Islet precursor cell (in vitro differentiated cells): Measurements from ENCODE around the gene PPP6R3.
"Not testable (repeated sequence)": the region's sequence is repeated elsewhere in the genome, so short reads cannot be mapped to it uniquely, and the experiment has no call there.

Source experiments
- DNase-seq: peaks from one replicate; pipeline ENCODE4 v3.0.0-alpha.2; 2018

PPP6R3 gene

GRCh38 chr11:68621826-68622225 lies 161.3 kb downstream of the PPP6R3 start:
- DNase-seq = no peak

- not testable (repeated sequence) for DNase-seq
Observed at GRCh38 chr11:68623706-68624105, 163.2 kb downstream of the PPP6R3 start.

GRCh38 chr11:68625069-68625468 lies 164.5 kb downstream of the PPP6R3 start:
- DNase-seq = not testable (repeated sequence)

- not testable (repeated sequence) for DNase-seq
Observed at GRCh38 chr11:68626236-68626635, 165.7 kb downstream of the PPP6R3 start.

DNA sequence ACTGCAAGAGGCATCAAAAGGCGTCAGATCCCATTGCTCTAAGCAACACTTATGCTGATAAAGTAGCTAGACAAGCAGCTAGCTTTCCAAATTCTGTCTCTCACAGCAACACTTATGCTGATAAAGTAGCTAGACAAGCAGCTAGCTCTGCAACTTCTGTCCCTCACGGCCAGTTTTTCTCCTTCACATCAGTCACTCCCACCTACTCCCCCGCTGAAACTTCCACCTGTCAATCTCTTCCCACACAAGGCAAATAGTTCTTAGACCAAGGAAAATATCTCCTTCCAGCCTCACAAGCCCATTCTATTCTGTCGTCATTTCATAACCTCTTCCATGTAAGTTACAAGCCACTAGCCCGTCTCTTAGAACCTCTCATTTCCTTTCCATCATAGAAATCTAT lies 168.3 kb downstream of the PPP6R3 start:
- not testable (repeated sequence) for DNase-seq

DNA sequence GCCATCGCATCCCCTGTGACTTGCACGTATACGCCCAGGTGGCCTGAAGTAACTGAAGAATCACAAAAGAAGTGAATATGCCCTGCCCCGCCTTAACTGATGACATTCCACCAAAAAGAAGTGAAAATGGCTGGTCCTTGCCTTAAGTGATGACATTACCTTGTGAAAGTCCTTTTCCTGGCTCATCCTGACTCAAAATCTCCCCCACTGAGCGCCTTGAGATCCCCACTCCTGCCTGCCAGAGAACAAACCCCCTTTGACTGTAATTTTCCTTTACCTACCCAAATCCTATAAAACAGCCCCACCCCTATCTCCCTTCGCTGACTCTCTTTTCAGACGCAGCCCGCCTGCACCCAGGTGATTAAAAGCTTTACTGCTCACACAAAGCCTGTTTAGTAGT lies 171.8 kb downstream of the PPP6R3 start:
- not testable (repeated sequence) for DNase-seq

DNA sequence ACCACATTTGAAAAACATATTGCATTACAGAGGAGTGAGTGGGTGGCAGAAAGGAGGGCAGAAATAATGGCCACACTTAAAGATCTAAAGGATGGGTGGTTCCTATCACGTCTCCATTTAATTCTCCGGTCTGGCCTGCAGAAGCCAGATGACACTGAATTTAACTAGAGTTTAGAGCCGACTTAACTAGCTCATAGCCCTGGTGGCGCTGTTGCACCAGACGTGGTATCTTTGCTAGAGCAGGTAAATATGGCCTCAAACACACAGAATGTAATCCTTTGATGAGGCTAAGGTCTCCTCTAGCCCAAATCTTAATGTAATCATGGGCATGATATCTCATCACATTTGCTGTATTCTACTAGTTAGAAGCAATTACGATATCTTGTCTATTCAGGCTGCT lies 172.2 kb downstream of the PPP6R3 start:
- DNase-seq = peak; percentile 81

DNA sequence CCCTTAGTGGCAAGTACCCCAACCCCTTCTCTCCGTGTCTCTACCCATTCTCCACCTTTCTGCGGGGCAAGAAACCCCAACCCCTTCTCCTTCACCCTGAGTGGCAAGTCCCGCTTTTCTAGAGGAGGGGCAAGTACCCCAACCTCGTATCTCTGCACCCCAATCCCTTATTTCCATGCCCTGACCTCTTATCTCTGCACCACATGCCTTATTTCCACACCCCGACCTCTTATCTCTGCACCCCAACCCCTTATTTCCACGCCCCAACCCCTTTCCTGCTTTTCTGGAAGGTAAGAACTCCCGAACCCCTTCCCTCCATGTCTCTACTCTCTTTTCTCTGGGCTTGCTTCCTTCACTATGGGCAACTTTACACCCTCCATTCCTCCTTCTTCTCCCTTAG lies 174.1 kb downstream of the PPP6R3 start:
- not testable (repeated sequence) for DNase-seq

DNA sequence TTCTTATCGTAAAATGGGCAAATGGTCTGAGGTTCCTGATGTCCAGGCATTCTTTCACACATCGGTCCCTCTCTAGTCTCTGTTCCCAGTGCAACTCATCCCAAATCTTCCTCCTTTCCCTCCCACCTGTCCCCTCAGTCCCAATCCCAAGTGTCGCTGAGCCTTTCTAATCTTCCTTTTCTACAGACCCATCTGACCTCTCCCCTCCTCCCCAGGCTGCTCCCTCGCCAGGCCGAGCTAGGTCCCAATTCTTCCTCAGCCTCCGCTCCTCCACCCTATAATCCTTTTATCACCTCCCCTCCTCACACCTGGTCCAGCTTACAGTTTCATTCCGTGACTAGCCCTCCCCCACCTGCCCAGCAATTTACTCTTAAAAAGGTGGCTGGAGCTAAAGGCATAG lies 174.6 kb downstream of the PPP6R3 start:
- DNase-seq = not testable (repeated sequence)

- not testable (repeated sequence) for DNase-seq
Observed at GRCh38 chr11:68635883-68636282, 175.3 kb downstream of the PPP6R3 start.

GRCh38 chr11:68639322-68639721 lies 178.8 kb downstream of the PPP6R3 start:
- DNase-seq = not testable (repeated sequence)

- no peak for DNase-seq
Observed at GRCh38 chr11:68641880-68642279, 181.3 kb downstream of the PPP6R3 start.

DNA sequence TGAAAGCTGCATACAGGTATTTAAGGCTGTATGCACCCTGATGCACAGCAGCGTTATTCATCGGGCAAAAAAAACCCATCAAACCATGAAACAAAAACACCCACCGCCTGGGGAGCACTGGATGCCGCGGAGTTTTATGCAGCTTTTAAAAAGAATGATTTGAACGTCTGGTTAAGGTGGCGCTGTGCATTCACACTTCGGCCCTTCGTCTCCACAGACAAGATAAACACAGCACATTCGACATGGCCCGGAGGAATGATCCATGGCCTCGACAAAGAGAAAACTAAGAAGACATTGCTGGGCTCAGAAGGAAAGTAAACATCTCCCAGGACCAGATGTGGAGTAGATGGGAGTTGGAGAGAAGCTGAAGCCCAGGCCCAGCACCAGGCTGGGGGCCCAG lies 183.0 kb downstream of the PPP6R3 start:
- DNase-seq = no peak

- DNase-seq = no peak
Observed at GRCh38 chr11:68646832-68647231, 186.3 kb downstream of the PPP6R3 start.

GRCh38 chr11:68649851-68650555 lies 189.5 kb downstream of the PPP6R3 start:
- peak; percentile 50 for DNase-seq

DNA sequence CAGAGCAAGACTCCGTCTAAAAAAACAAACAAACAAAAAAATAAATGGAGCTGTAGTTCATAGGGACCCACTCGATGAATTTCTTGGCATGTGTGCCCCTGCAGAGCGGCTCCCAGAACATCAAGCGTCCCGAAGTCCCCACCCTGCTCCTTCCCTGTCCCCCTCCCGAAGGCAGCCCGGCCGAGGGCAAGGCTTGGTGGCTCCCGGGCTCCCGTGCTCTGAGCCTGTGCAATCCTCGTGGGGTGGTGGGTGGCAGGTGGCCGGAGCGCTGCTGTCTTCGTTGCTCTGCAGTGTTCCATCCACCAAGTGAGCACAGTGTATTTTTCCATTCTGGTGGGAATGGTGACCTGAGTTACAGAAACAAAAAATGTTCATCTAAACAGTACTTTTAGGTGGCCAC lies 190.2 kb downstream of the PPP6R3 start:
- DNase-seq = no peak

DNA sequence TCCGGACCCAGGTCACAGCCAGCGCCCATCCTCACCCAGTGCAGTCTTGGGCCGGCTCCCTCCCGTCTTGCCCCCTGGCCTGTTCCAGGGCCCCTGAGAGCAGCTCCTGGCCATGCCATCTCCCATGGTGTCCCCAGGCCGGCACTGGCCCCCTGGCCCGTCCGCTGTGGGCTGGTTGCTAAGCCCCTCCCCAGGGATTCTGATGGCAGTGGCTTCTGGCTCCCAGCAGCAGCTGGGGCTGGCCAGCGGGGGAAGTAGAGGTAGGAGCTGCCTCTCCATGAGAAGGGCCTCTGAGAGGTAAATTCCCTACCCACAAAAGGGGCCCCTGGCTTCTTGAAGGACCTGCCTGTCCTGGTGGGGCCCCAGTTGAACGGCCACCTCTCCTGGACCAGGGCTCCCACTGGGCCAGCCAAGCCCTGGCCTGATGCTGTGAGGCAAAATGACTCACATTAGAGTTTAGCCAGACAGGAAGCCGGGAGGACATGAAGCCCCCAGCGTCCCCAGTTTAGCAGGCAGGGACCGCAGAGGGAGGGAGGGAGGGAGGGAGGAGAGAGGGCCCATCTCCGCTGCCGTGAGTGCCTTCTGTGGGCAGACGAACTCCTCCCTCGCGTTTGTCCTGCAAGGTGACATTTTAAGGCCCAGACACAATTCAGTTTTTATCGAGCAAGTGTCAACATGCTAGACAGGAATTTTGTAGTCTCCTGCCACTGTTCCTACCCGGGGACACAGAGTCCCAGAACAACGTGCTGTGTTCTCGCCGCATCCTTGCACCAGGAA lies 190.8 kb downstream of the PPP6R3 start:
- DNase-seq = peak; percentile 75

DNA sequence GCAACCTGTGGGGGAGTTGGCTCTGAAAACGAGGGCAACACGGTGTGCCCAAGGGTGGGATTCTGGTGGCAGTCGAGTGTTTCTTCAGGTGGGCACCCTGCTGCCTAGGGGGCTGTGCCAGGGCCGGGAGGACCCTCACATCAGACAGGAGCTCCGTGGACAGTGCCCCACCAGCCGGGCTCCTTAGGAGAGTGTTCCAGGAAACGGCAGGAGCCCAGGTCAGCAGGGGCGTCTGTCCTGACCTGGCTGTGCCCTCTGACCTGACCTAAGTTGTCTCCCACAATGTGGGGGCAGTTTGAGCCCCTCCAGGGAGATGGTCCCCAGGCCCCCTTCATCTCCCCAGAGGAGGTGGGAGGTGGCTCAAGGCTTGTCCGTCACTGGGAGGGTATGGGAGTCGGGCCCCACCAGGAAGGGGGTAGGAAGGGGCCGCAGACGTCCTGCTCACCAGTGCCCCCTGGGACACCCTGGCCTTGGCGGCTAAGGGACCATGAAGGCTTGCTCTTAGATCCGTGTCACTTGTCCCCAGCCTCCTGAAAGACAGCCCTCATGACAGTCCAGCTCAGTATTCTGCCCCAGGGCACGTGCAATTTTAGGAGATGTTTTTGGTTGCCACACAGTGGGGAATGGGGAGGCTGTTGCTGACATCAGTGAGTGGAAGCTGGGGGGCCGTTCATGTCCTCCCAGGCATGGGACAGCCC lies 191.6 kb downstream of the PPP6R3 start:
- DNase-seq = no peak

DNA sequence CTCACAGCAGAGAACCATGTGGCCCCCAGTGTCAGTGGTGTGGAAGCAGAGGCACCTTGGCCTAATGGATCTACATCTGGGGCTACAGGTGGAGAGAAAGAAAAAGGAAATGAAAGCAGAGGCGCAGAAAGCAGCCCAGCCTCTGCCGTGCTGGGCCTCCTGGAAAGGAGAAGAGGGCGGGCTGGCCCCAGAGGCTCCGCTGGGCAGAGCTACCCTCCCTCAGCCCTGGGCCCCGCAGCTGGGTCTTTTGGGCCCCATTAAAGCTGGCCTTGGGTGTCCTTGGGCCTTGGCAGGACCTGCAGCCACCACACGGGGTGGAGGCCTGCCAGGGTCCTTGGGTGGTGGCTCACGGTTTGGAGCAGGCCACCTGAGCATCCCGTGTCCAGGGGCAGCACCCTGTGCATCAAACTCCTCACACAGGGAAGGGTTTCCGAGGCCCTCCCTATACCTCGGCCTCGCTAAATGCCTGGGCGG lies 192.2 kb downstream of the PPP6R3 start:
- DNase-seq = no peak

GRCh38 chr11:68653486-68654430 lies 193.2 kb downstream of the PPP6R3 start:
- DNase-seq = no peak

- peak; percentile 3 for DNase-seq
Observed at GRCh38 chr11:68654978-68655377, 194.4 kb downstream of the PPP6R3 start.

GRCh38 chr11:68655406-68655805 lies 194.9 kb downstream of the PPP6R3 start:
- peak; percentile 22 for DNase-seq
